ENCODE results near the gene RAD51B.

DNA sequence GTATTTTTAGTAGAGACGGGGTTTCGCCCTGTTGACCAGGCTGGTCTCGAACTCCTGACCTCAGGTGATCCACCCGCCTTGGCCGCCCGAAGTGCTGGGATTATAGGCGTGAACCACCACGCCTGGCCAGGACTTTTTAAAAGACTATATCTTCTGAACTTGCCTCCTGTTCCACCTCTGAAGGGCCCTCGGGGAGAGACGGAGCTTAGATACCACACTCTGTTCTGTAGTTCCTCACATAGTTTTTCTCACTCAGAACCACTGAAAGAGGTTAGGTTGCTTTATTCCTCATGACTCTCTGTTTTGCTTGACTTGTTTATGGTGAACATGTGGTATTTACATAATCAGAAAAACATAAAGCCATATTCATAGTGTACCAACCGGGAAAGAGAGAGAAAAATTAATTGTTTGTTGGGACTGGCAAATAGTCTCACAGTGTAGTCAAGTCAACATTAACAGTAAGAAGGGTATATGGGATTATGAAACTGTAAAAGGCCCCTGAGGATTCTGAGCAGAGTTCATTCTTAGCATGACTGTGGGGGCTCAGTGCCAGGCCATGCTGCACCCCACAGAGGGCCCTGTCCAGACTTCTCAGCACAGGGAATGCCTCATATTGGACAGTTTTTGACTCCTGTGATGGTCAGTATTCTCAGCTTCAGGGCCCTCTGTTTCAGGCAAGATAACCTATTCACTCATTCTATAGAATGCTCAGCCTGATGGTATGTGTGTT lies 631.0 kb downstream of the RAD51B start:
- no peak for TF ChIP-seq POLR2A (IDR thresholded peaks at IDR 0.05)
- TF ChIP-seq, protein P1, sequence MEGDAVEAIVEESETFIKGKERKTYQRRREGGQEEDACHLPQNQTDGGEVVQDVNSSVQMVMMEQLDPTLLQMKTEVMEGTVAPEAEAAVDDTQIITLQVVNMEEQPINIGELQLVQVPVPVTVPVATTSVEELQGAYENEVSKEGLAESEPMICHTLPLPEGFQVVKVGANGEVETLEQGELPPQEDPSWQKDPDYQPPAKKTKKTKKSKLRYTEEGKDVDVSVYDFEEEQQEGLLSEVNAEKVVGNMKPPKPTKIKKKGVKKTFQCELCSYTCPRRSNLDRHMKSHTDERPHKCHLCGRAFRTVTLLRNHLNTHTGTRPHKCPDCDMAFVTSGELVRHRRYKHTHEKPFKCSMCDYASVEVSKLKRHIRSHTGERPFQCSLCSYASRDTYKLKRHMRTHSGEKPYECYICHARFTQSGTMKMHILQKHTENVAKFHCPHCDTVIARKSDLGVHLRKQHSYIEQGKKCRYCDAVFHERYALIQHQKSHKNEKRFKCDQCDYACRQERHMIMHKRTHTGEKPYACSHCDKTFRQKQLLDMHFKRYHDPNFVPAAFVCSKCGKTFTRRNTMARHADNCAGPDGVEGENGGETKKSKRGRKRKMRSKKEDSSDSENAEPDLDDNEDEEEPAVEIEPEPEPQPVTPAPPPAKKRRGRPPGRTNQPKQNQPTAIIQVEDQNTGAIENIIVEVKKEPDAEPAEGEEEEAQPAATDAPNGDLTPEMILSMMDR (IDR thresholded peaks at IDR 0.05): no peak
